Adrenal gland (tissue), 5 donors: ENCODE measurements around the gene ST7.

Experiments used
- POLR2A ChIP-seq, 2 donors: fragments of 450-650 bp; IDR thresholded peaks; one replicate each; pipeline ENCODE4 v1.6.1; 2017; ENCODE audit warnings: antibody characterized with exemption in 2 of 2, mild to moderate bottlenecking in 2 of 2, moderate library complexity in 1 of 2
- TF ChIP-seq, protein P1 (sequence below), 6 experiments: fragments of 450-650 bp in 4 of 6; fragments of 200-600 bp in 2 of 6; sonication (generic) in 1 of 6; IDR thresholded peaks; 1 replicate in 5 of 6; 2 replicates in 1 of 6; pipeline versions ENCODE4 v1.5.1 to v1.8.0; 2016 to 2021; ENCODE audit warnings: antibody characterized with exemption in 6 of 6, mild to moderate bottlenecking in 2 of 6, moderate library complexity in 1 of 6
- donor health status: DM: no; HTN: no; CAD: no.

DNA sequence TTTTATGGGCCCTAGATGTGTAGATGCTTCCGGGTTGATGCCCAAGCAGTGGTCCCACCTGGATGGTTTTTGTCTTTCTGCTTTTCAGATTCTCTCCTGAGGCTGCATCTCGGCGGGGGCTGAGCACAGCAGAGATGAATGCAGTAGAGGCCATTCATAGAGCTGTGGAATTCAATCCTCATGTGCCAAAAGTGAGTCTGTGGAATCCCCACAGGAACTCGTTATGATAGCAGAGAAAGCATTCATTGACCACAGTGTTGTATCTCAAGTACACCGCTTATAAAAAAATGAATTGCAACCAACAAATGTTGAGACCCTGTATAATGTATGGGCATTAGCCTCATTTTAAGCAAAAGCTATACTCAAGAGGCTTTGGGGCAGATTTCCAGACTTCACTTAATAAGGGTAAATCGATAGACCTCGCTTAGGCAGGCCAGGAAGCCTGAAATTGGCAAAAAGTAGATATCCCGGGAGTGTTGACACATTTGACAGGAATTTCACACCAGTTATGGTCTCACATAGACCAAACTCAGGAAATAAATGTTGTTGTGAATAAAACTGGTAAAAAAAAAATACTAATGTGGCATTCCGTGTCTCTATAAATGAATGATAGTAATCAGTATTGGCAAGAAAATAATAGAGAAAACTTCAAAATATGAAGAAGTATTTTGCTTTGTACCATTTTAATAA lies 237.6 kb downstream of the ST7 start:
- TF ChIP-seq POLR2A (IDR thresholded peaks at IDR 0.05): no peak
- TF ChIP-seq, protein P1, sequence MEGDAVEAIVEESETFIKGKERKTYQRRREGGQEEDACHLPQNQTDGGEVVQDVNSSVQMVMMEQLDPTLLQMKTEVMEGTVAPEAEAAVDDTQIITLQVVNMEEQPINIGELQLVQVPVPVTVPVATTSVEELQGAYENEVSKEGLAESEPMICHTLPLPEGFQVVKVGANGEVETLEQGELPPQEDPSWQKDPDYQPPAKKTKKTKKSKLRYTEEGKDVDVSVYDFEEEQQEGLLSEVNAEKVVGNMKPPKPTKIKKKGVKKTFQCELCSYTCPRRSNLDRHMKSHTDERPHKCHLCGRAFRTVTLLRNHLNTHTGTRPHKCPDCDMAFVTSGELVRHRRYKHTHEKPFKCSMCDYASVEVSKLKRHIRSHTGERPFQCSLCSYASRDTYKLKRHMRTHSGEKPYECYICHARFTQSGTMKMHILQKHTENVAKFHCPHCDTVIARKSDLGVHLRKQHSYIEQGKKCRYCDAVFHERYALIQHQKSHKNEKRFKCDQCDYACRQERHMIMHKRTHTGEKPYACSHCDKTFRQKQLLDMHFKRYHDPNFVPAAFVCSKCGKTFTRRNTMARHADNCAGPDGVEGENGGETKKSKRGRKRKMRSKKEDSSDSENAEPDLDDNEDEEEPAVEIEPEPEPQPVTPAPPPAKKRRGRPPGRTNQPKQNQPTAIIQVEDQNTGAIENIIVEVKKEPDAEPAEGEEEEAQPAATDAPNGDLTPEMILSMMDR (IDR thresholded peaks at IDR 0.05): no peak
